Naive B cell (primary cell): ENCODE results near the gene ILF2. TPM values are rescaled to one million over a fixed set of nuclear protein-coding genes. Genes with fewer than 3 reads are reported as not detected.

ENCODE experiments used
- ATAC-seq, 2 donors: fragments of 150-1000 bp; cut with Tn5 transposase; 2 replicates each; pipeline ENCODE4 v1.10.0; 2021; ENCODE audit warnings: low read depth in 2 of 2, mild to moderate bottlenecking in 2 of 2, moderate library complexity in 2 of 2
- DNase-seq: peaks from one replicate; pipeline ENCODE4 v3.0.0; 2022
- H3K27ac Mint-ChIP-seq, 6 donors: one replicate each; pipeline ENCODE4 v1.8.0; 2020 to 2022; ENCODE audit warnings: mild to moderate bottlenecking in 6 of 6, mixed read lengths in 6 of 6, moderate library complexity in 5 of 6, inconsistent platforms in 2 of 6
- H3K27me3 Mint-ChIP-seq, 3 donors: one replicate each; pipeline ENCODE4 v1.8.0; 2021 to 2022; ENCODE audit warnings: mixed read lengths in 3 of 3, mild to moderate bottlenecking in 1 of 3
- H3K36me3 Mint-ChIP-seq, 2 donors: one replicate each; pipeline ENCODE4 v1.8.0; 2020 to 2022; ENCODE audit warnings: mixed read lengths in 2 of 2, inconsistent platforms in 1 of 2, mild to moderate bottlenecking in 1 of 2
- H3K4me1 Mint-ChIP-seq, 3 donors: one replicate each; pipeline ENCODE4 v1.8.0; 2020 to 2022; ENCODE audit warnings: mixed read lengths in 3 of 3, inconsistent platforms in 1 of 3, mild to moderate bottlenecking in 1 of 3, moderate library complexity in 1 of 3
- H3K4me3 Mint-ChIP-seq, 8 donors: one replicate each; pipeline ENCODE4 v1.8.0; 2020 to 2022; ENCODE audit warnings: mild to moderate bottlenecking in 8 of 8, mixed read lengths in 8 of 8, moderate library complexity in 8 of 8, inconsistent platforms in 2 of 8
- H3K9me3 Mint-ChIP-seq, 7 donors: one replicate each; pipeline ENCODE4 v1.8.0; 2020 to 2022; ENCODE audit warnings: mixed read lengths in 7 of 7, mild to moderate bottlenecking in 5 of 7, inconsistent platforms in 2 of 7, moderate library complexity in 1 of 7
- polyA plus RNA-seq, 6 donors: library from polyadenylated mRNA; unstranded; fragments of 300-500 nt; fragmentation: Illumina TruSeq; gene quantifications; one replicate each; pipeline ENCODE4 v1.2.3, GENCODE V29; 2021; ENCODE audit warnings: low read depth in 6 of 6

Gene ILF2
- polyA plus RNA-seq, 6 donors from 2014 or later: 124 to 202 (median 134) TPM

DNA sequence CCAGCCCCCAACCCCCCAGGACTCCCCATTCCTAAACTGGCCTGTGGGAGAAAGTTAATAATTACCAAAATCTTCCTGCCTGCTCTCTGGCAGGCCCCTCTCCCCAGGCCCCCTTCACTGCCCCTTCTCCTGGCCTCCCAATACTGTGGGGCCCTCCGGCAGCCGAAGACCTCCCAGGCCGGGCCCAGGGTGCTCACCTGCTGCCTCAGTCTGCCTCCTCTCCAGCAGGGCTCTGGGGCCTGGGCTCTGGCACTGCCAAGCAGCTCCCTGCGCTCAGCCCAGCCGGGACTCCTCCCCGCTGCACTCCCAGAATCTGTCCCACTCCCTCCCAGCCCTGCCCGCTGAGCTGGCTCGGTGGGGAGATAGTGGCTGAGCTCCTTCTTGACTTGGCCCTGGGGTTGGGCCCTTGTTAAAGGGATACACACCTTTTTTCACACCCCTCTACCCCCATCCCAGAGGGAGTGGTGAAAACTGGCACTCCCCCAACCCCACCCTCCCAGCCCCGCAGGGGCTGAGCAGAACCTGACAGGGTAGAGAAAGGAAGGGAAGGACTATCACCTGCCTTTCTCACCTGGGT is 58.0 kb downstream of the ILF2 start, which contains the start of gene S100A16:
Gene S100A16 (minus strand): TSS at position 383 of the 577 bp plus-strand sequence. CDS start 4,986 bp downstream, outside the sequence.
- H3K4me1 Mint-ChIP-seq: peaks cover 0 to 9% (median 0%) of the 10 kb centered on the region in 3 donors
- no peak for ATAC-seq
- no peaks in the 10 kb centered on the region for H3K36me3 Mint-ChIP-seq
- no peaks in the 10 kb centered on the region for H3K27me3 Mint-ChIP-seq
- peak within 1 kb of the TSS in 1 of 8 donors; percentile 29 for H3K4me3 Mint-ChIP-seq
- H3K9me3 Mint-ChIP-seq: no peaks in the 10 kb centered on the region
- no peak for DNase-seq
- H3K27ac Mint-ChIP-seq: peak within 1 kb of the TSS in 4 of 6 donors; percentile 49 to 80 (median 64)

DNA sequence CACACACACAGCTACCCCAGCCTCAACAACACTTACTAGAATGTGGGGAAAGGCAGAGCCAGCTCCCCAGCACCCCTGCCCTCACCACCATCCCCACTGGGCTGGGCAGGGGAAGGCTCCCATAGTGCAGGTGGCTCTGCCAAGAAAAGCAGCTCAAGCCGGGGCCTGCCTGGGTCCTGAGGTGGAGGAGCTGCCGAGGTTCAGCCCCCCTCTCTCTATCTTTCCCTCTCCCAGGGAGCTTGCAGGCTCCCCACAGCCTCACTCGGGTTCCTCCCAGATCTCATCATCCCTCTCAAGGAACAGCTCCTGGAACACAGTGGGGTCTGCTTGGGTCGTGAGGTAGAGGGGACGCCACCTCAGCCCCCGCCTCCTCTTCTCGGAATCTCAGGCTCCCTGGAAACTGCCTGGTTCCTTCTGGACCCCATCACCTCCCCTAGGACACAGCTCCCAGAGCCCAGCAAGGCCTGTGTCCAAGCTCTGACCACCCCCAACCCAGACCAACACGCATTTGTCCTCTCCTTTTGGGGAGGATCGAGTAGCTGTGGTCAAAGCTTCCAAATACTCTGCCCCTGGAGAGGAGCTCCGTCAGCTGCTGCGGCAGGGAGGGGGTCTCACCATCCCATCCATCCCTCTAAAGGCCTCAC is 58.6 kb downstream of the ILF2 start:
- Mint-ChIP-seq H3K36me3 (no peaks in the 10 kb centered on the region), H3K4me3 (peak overlapping the region in 1 of 8 donors; percentile 5), H3K4me1 (peaks cover 0 to 4% (median 0%) of the 10 kb centered on the region in 3 donors), H3K9me3 (no peaks in the 10 kb centered on the region), H3K27me3 (no peaks in the 10 kb centered on the region), H3K27ac (peak overlapping the region in 3 of 6 donors; percentile 56 to 80 (median 72))
- no peak for DNase-seq
- ATAC-seq: no peak

Other genes starting within 250 kb of the ILF2 start
- gene S100A7, start 210.3 kb downstream of the ILF2 start, polyA plus RNA-seq: not detected
- gene S100A6, start 135.0 kb downstream of the ILF2 start, polyA plus RNA-seq: 100 to 1,000 TPM; 131 to 239 (median 154) TPM
- gene S100A5, start 130.1 kb downstream of the ILF2 start, polyA plus RNA-seq: not detected
- gene S100A4, start 125.2 kb downstream of the ILF2 start, polyA plus RNA-seq: 100 to 1,000 TPM in 2 of 6 donors, 10 to 100 TPM in 4; 50.2 to 167 (median 93.2) TPM
- gene S100A3, start 121.7 kb downstream of the ILF2 start, polyA plus RNA-seq: not detected
- not detected for gene S100A2, start 105.1 kb downstream of the ILF2 start, polyA plus RNA-seq
- not detected for gene S100A16, start 57.9 kb downstream of the ILF2 start, polyA plus RNA-seq
- not detected for gene S100A14, start 54.7 kb downstream of the ILF2 start, polyA plus RNA-seq
- gene S100A13, start 43.5 kb downstream of the ILF2 start, polyA plus RNA-seq: 1 to 10 TPM in 4 of 6 donors, not detected in 2; 1.2 to 2.1 (median 1.6) TPM
- not detected for gene S100A1, start 42.6 kb downstream of the ILF2 start, polyA plus RNA-seq
- gene CHTOP, start 36.9 kb downstream of the ILF2 start, polyA plus RNA-seq: 10 to 100 TPM; 43.3 to 94.4 (median 54.4) TPM
- gene SNAPIN, start 12.3 kb downstream of the ILF2 start, polyA plus RNA-seq: 100 to 1,000 TPM in 2 of 6 donors, 10 to 100 TPM in 4; 51.1 to 111 (median 90.1) TPM
- gene NPR1, start 7.7 kb upstream of the ILF2 start, polyA plus RNA-seq: not detected
- 10 to 100 TPM in 5 of 6 donors, 1 to 10 TPM in 1; 6.0 to 15.1 (median 11.5) TPM for gene INTS3, start 57.1 kb upstream of the ILF2 start, polyA plus RNA-seq
- gene SLC27A3, start 104.4 kb upstream of the ILF2 start, polyA plus RNA-seq: 1 to 10 TPM; 3.2 to 5.4 (median 4.1) TPM